Measurements from ENCODE around the gene ZNF778.
A peak's percentile ranks its signal among the peaks of the same experiment; 100 is the strongest.

ZNF778 gene

GRCh38 chr16:89217388-89218191, at the start of gene ZNF778:
TSS of gene ZNF778 (plus strand) at chr16:89217703. CDS start at chr16:89221128, 3,425 bp downstream.
- TF ChIP-seq POLR2A (IDR thresholded peaks at IDR 0.05; ENCODE audit: low read depth, low read length) = peak; percentile 79
- DNase-seq (ENCODE audit: insufficient read length, low spot score) (peak; percentile 92), FAIRE-seq (no peak)

GRCh38 chr16:89168381-89169189, 48.9 kb upstream of the ZNF778 start:
- no peak for DNase-seq (ENCODE audit: insufficient read length, low spot score)
- FAIRE-seq = no peak
- no peak for TF ChIP-seq POLR2A (IDR thresholded peaks at IDR 0.05; ENCODE audit: low read depth, low read length)

GRCh38 chr16:89169778-89170177, 47.7 kb upstream of the ZNF778 start:
- FAIRE-seq (no peak), DNase-seq (ENCODE audit: insufficient read length, low spot score) (no peak)
- TF ChIP-seq POLR2A (IDR thresholded peaks at IDR 0.05; ENCODE audit: low read depth, low read length) = no peak

- no peak for FAIRE-seq
- no peak for DNase-seq (ENCODE audit: insufficient read length, low spot score)
- no peak for TF ChIP-seq POLR2A (IDR thresholded peaks at IDR 0.05; ENCODE audit: low read depth, low read length)
Measured at GRCh38 chr16:89170346-89171215, 46.9 kb upstream of the ZNF778 start.

GRCh38 chr16:89171216-89172170, 46.0 kb upstream of the ZNF778 start, which contains the start of gene CDH15:
TSS of gene CDH15 (plus strand) at chr16:89171748. CDS start at chr16:89171832, 84 bp downstream.
- DNase-seq (ENCODE audit: insufficient read length, low spot score) (peak; percentile 92), FAIRE-seq (no peak)
- TF ChIP-seq POLR2A (IDR thresholded peaks at IDR 0.05; ENCODE audit: low read depth, low read length) = no peak

- TF ChIP-seq POLR2A (IDR thresholded peaks at IDR 0.05; ENCODE audit: low read depth, low read length) = no peak
- FAIRE-seq (no peak), DNase-seq (ENCODE audit: insufficient read length, low spot score) (no peak)
Measured at GRCh38 chr16:89172171-89172527, 45.4 kb upstream of the ZNF778 start.

- DNase-seq (ENCODE audit: insufficient read length, low spot score) (no peak), FAIRE-seq (no peak)
- no peak for TF ChIP-seq POLR2A (IDR thresholded peaks at IDR 0.05; ENCODE audit: low read depth, low read length)
Measured at GRCh38 chr16:89172528-89173173, 44.9 kb upstream of the ZNF778 start.

GRCh38 chr16:89173174-89173921, 44.2 kb upstream of the ZNF778 start:
- no peak for TF ChIP-seq POLR2A (IDR thresholded peaks at IDR 0.05; ENCODE audit: low read depth, low read length)
- FAIRE-seq (no peak), DNase-seq (ENCODE audit: insufficient read length, low spot score) (no peak)

GRCh38 chr16:89174055-89174827, 43.3 kb upstream of the ZNF778 start:
- TF ChIP-seq POLR2A (IDR thresholded peaks at IDR 0.05; ENCODE audit: low read depth, low read length) = no peak
- no peak for DNase-seq (ENCODE audit: insufficient read length, low spot score)
- FAIRE-seq = no peak

GRCh38 chr16:89174877-89175276, 42.6 kb upstream of the ZNF778 start:
- DNase-seq (ENCODE audit: insufficient read length, low spot score) (no peak), FAIRE-seq (no peak)
- TF ChIP-seq POLR2A (IDR thresholded peaks at IDR 0.05; ENCODE audit: low read depth, low read length) = no peak

Measured in H54 (cell line).